Measurements from ENCODE around the gene PCDHGC5.

DNA sequence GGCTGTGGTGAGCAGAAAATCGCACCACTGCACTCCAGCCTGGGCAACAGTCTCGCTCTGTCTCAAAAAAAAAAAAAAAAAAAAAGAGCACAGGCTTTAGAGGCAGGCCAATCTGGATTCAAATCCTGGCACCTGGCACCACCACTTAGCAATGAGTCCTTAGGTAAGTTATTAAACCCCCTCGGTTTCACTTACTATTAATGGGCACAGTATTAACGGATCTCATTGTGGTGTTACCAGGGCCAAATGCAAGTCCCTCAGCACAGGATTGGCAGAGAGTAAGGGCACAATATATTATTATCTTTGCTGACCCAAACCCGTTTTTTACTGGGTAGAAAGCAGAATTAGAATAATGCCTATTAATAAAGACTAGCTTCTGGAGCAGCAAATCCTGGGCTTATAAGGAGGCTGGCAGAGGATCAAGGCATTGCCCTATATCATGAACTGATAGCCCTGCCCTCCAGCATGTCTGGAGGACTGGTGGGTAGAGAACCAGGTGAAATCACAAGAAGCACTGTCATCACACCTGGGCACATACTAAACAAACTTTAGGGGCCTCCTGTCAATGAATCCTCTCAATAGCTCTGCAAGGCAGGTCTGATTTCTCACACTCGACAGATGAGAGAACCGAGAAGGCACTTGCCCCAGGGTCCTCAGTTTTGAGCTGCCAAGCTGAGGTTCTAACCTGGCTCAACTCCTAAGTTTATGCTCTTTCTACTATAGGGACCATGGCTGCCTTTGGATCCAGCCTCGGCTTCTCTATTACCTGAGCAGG, 17.7 kb downstream of the PCDHGC5 start:
- TF ChIP-seq, protein P1, sequence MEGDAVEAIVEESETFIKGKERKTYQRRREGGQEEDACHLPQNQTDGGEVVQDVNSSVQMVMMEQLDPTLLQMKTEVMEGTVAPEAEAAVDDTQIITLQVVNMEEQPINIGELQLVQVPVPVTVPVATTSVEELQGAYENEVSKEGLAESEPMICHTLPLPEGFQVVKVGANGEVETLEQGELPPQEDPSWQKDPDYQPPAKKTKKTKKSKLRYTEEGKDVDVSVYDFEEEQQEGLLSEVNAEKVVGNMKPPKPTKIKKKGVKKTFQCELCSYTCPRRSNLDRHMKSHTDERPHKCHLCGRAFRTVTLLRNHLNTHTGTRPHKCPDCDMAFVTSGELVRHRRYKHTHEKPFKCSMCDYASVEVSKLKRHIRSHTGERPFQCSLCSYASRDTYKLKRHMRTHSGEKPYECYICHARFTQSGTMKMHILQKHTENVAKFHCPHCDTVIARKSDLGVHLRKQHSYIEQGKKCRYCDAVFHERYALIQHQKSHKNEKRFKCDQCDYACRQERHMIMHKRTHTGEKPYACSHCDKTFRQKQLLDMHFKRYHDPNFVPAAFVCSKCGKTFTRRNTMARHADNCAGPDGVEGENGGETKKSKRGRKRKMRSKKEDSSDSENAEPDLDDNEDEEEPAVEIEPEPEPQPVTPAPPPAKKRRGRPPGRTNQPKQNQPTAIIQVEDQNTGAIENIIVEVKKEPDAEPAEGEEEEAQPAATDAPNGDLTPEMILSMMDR (conservative IDR thresholded peaks at IDR 0.05; ENCODE audit: low read depth, low read length) = no peak
- TF ChIP-seq EZH2phosphoT487 (IDR thresholded peaks at IDR 0.05; ENCODE audit: borderline replicate concordance, low read length) (no peak), EZH2 (IDR thresholded peaks at IDR 0.05; ENCODE audit: low read length, unreplicated experiment) (no peak)
